Umbilical cord (tissue), 2 donors: ENCODE results near the gene ZBED2. TPM values are rescaled to one million over a fixed set of nuclear protein-coding genes. Genes with fewer than 3 reads are reported as not detected.
"Not testable (repeated sequence)": the region's sequence is repeated elsewhere in the genome, so short reads cannot be mapped to it uniquely, and the experiment has no call there.

Experiments
- DNase-seq: peaks from one replicate; pipeline ENCODE4 v3.0.0-alpha.2; 2015; ENCODE audit warnings: low spot score
- total RNA-seq: library from RNA; depleted of rRNA; stranded (reverse); fragments of >200 nt; gene quantifications from one replicate; pipeline ENCODE4 v1.2.3, GENCODE V29; 2014; ENCODE audit warnings: low replicate concordance; ENCODE audit not compliant: insufficient read depth

Gene ZBED2, protein sequence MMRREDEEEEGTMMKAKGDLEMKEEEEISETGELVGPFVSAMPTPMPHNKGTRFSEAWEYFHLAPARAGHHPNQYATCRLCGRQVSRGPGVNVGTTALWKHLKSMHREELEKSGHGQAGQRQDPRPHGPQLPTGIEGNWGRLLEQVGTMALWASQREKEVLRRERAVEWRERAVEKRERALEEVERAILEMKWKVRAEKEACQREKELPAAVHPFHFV
- 8.7 TPM for total RNA-seq

DNA sequence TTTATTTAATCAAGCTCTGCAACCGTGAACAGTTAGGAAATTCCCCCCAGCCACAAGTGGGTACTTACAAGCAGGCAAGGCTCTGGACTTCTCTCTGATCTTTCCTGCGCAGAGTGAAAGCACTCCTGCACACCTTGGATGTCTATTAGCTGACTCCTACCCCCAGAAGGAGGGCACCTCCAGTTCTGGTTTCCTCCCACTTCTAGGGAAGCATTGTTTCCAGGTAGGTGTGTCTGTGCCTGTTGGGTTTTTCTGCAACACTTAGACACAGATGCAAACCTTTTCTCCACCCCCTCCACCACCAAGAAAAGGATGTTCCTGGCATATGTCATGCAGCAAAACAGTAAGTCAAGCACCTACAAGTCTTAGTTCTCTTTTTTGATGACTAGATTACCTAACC, at the start of gene ZBED2:
Gene ZBED2, minus strand, starts transcription at position 115 of the 400 bp plus-strand sequence. CDS start 1,145 bp downstream, outside the sequence.
- no peak for DNase-seq

DNA sequence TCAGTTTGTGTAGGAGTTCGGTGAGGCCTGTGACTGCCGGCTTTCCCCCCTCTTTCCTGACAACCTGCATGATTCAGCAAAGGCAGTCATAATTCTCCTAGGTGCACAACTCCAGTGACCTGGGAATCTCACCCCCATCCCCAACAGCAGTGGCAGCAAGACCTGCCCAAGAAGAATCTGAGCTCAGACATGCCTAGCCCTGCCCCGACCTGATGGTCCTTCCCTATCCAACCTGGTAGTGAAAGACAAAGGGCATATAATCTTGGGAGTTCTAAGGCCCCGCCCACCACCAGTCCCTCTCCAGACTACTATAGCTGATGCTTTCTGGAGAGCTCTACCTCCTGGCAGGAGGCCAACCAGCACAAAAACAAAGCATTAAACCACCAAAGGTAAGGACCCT, 44.2 kb upstream of the ZBED2 start:
- DNase-seq = no peak

DNA sequence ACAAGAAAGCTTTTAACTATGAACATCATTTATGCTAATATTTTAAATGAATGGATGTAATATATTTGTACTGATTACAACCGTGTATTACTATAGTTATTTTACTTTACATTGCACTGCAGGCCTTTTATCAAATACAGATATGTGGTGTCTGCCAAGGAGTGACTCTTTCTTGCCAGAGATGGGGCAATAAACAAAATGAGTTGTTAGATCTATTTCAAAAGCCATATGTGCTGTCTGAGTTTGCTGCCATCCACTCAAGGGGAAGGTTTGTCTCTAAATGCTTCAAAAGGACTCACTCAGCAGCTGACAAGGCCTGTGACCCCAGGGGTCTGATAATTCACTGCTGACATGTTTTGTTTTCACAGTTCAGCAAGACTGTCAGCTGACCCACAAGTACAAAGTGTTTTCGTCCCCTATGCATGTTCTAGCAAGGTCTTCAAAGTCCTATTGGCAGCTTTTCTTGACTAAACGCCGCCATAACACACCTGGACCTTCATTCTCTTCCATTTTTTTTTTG, 41.3 kb upstream of the ZBED2 start:
- no peak for DNase-seq

DNA sequence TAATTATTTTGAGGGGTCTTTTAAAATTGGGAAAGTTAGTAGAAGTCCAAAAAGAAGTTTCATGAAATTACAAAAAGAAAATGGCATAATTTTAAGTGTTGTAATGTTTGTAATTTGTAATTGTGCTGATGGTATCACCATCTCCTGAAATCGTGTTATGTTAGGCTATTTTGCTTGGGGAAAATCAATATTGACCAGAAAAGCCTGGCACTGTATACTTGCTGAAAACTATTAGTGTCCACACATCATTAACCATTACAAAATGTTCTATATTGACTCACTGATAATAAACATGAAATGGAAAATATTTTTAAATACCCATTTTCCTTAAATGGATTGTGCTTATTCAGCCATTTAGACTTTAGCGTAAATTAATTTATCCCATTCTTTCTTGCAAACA, 40.3 kb upstream of the ZBED2 start:
- no peak for DNase-seq

DNA sequence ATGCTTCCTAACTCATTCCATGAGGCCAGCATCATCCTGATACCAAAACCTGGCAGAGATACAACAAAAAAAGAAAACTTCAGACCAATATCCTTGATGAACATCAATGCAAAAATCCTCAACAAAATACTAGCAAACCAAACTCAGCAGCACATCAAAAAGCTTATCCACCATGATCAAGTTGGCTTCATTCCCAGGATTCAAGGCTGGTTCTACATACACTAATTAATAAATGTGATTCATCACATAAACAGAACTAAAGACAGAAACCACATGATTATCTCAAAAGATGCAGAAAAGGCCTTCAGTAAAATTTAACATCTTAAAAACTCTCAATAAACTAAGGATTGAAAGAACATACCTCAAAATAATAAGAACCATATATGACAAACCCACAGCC, 35.5 kb upstream of the ZBED2 start:
- DNase-seq = not testable (repeated sequence)

DNA sequence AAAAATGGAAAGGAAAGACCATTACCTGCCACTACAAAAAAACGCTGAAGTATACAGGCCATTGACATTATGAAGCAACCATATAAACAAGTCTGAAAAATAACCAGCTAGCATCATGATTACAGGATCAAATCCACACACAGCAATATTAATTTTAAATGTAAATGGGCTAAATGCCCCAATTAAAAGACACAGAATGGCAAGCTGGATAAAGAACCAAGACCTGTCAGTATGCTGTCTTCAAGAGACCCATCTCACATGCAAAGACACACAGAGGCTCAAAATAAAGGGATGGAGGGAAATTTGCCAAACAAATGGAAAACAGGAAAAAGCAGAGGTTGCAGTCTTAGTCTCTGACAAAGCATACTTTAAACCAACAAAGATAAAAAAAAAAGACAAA, 33.9 kb upstream of the ZBED2 start:
- DNase-seq = not testable (repeated sequence)

DNA sequence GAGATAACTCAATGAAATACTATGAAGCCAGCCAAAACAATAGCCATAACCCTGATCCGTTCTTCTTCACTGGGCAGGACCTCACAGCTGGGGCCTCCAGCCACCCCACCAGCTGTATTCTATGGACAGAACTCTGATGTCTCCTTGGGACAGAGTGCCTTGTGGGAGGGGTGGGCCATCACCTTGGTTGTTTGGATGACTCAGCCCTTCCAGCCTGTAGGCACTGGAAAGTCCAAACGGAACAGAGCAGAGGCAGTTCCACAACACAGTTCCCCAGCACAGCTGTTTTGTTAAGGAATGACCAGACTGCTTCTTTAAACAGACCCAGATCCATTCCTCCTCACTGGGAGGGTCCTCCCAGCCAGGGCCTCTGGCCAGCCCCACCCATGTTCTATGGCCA, 31.9 kb upstream of the ZBED2 start:
- DNase-seq = no peak

DNA sequence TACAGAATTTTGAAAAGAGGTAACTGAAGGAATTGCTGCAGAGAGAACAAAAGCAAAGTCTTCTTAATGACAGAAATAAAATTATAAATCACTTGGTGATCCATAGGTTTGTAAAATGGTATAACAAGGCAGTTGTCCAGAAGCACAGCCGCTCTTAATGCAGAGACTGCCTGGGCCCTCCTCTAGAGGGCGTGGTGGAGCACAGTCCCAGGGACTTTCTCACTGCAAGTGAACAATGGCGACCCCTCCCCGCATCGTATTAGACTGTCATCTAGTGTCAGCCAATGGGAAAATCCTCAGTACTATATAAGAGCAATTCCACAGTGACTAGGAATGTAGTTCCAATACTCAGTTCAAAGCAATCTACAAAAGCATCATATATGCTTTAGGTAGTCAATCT, 26.4 kb upstream of the ZBED2 start:
- no peak for DNase-seq

DNA sequence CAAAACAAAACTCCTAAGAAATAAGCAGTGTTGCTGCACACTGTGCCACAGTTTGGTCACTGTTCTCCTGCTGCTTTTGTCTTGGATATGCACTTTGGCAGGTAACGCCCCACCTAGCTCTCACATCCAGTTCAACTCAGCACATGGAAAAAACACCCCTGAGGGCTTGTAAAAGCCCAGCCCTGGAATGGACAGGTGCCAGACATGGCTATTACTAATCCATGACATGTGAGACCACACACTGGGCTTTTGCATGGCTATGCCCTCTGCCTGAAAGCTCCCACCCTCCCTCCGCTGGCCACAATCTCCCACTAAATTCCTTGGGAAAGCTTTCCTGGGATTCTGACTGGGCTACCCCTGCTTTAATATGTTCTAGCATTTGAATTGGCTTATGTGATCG, 24.7 kb upstream of the ZBED2 start:
- no peak for DNase-seq

DNA sequence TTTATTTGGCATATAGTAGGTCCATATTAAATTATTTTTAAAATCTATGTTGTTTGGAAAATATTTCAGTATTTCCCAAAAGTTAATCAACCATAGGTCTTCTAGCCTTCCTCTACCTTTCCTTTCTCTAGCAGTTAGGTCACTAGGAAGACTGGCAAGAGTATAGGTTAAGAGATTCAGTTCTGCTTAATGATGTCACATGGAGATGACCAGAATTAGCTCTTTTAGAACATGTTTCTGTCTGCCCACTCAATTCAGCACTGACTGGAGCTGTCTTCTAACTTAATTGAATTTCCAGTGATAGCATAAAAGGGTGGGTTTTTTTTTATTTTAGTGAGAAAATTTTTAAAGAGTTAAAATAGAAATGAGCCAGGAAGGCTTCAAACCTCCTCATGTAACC, 23.8 kb upstream of the ZBED2 start:
- DNase-seq = no peak

DNA sequence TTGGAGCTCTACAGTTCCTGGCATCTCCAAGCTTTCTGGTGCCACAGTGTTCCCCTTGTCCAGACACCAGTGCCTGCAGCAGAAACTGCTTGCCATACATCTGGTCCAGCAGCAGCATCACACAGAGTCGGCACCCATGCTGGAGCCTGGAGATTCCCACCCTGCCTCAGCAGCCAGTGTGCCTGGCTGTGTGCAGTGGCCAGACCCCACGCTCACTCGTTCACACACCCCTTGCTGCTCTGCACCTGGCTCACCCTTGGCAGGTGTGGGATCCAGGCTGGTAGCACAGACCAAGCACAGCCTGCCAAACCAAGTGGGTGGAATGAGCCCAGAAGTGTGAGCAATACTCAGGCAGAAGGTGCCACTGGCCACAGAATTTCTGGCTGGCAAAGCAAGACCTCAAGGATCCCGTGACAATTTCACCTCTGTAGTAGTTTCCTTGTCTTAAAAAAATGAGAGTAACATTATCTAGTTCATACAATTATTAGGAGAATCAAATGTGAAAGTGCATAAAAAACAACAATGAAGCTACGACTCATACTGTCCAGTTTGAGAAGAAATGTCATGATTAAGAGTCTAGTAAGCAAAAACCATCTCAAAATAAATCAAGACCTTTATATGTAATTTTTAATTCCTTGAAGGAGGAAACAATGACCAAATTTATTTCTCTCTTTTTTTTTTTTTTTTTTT, 22.9 kb upstream of the ZBED2 start:
- DNase-seq = no peak

DNA sequence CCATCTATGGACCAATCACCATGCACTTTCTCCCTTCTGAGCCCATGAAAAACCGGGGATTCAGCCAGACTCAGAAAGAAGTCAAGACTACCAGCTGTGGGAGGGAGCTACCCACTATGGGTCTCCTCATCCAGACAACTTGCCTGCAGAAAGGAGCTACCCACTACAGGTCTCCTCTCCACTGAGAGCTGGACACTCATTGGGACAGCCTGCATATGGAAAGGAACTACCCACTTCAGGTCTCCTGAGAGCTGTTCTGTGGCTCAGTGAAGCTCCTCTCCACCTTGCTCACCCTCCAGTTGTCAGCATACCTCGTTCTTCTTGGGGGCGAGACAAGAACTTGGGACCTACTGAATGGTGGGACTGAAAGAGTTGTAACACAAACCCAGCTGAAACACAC, 22.3 kb upstream of the ZBED2 start:
- DNase-seq = no peak

DNA sequence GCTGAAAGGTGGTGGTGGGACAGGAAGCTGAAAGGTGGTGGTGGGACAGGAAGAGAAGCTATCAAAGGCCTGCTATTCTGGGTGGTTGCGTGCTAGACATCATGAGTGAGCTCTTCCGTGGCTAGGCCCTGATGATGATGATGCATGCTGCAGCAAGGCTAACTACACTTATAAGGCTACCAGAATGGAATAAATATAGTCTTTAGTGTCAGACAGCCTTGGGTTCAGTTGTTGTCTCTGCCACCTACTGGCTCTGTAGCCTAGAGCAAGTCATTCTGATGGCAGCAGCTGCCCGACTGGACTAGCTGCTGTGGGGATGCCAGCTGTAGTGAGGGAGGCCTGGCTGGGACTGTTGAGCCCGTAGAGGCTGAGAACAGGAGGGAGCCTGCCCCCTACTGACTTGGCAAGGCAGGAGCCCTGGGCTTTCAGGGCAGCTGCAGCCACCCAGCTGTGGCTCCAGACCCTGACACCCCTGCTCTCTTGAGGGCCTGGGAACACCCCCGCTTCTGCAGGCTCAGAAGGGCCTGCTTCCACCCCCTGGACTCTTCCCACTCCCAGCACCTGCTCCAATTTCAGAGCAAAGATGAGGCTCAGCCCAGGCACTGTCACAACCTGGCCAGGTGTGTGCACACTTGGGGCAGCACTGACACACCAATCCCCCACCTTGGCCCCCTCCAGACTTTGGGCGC, 21.4 kb upstream of the ZBED2 start:
- no peak for DNase-seq

DNA sequence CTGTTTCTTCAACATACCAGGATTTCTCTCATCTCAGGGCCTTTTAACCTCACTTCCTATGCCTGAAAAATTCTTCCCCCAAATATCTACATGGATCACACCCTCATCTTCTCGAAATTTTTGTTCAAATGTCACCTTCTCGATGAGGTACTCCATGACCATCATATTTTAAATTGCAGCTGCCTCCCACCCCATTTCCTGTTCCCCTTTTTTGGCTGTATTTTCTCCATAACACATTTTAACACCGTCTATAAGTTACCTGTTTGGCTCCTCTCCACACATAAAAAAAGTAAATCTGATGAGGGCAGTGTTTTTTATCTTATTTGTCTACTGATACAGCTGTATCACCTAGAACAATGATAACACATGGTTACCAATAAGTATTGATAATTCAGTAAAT, 20.7 kb upstream of the ZBED2 start:
- DNase-seq = no peak

DNA sequence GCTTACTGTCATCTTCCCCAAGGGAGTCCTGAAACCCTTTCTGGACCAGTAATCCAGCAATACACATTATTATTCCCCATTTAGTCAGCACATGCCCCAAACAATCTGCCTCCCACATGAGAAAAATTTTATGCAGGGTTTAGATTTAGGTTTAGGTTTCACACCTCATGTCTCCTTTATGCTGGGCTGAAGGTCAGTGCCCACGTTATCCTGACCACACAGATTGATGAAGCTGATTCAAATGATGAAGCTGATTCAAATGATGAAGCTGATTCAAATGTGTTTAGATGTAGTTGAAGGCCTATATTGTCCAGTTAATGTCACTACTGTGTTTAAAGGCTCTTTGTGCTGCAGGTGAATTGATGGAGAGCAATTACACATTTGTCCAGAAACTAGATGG, 18.1 kb upstream of the ZBED2 start:
- no peak for DNase-seq

DNA sequence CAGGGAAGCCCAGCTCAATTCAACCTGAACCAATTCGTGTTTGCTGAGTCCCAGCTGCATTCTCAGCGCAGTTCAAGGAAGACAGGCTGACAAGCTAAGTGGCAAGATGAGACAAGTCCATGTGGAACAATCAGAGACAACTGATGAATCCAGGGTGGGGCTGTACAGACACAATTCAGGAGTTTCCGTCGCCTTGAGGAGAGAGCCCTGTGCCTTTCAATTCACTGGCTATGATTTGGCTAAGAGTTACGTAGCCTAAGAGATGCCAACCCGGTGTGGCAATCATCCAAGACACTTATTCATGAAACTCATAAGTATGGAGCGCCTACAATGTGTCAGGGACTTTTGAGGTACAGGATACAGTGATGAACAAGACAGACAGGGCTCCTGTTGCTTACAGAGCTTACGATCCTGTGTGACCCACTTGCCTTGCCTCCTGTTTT, 15.5 kb upstream of the ZBED2 start:
- peak; percentile 26 for DNase-seq

DNA sequence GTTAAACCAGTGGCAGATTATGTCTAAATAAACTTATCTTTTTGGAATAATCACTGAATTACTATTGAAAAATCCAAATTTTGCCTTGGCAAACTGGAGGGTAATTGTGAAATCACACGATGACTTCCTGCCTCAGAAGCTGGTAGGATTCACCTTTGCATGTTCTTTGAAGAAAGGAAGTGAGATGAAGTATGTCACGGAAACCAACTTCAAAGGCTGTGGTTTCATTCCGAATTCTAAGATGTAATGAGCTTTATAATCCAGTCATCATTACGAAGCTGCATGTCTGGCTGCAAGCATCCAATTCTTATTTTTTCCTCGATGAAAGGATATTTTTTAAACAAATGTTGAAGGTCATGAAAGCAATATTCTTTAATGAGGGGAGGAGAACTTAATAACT, 15.0 kb upstream of the ZBED2 start:
- DNase-seq = no peak

DNA sequence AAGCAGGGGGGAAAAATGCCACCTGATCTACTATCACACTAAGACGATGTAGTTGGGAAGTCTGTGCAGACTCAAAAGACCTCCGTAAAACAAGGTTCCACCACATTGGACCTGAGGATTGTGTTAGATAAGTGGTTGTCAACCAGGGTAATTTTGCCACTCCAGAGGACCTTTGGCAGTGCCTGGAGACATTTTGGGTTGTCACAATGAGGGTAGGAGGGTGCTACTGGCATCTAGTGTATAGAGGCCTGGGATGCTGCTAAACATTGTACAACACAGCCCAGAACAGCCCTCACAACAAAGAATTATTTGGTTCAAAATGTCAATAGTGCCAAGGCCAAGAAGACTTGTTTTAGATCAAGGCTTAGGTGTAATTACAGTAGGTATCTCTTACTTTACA, 14.6 kb upstream of the ZBED2 start:
- DNase-seq = no peak

DNA sequence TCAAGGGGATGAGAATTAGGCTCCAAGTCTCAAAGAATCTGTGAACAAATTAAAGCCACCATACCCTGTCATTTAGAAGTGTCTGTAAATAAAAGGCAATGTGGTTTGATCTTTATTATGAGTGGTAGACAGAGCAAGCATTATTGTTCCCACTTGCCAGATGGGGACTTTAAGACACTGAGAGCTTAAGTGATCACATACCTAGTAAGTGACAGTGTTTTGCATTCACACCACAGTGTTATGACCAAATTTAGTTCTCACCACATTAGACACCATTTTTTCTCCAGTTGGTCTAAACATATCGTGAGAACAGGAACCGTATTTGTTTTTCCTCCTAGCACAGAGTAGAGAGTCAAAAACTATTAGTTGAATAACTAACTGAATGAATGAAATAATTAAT, 13.2 kb upstream of the ZBED2 start:
- no peak for DNase-seq

DNA sequence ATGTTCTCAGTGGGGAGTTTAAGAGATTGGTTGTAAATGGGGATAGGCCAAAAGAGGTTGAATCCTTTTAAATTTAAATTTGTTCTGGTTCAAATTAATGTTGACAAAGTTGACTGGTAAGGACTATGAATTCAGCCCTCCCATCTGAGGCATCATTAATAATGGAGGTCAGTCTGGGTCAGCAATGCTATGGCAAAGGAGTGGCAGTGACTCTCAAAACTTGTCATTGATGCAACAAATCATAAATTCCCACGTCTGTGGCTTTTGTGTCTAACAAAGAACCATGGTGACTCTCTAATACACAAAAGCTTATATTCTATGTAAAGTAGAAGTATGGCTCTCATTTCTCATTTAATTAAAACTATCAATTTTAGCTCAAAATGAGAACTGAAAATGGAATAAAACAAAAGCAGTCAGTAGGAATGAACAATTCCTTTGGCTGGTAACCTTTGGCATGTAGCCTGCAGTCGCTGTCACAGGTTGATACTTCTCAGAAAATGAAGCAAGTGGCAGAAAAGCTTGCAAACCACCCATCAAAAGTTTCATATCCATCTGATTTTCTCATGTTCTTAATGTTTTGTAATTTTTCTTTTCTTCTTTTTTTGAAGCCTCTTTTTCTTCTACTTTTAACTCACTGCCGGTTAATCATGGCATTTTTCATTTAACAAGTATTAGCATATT, 12.2 kb upstream of the ZBED2 start:
- no peak for DNase-seq

DNA sequence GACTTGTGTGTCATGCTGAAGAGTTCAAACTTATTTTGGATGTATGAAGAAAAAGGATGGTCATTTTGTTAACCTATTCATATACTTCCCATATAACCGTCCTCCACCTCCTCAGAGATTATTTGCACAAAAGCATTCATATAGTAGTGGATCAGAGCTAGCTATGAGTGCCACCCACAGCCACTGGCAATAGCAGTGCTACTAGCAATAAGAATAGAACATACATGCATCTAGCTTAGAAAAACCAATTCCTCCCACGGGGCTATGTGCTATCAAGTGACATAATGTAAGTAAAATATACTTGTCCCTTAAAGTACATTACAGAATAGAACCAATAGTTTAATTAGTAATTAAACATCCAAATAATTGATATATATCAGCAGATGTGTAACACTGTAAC, 10.3 kb upstream of the ZBED2 start:
- DNase-seq = no peak

DNA sequence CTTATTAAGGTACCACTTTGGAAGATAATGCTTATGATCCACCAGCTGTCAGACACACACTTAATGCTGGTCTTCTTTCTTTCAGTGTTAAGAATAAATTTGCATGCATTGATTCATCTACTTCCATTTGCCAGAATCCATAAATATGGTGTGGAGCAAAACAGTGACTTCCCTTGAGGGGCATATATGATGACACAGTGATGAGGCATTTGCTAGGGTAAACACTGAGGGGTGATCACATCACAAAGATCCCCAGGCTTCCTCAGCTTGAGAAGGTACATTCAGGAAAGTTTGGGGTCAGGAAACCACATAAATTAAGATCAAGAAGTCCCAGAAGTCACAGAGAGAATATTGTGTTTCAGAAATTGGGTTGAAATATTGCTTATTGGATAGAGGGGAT, 9.9 kb upstream of the ZBED2 start:
- no peak for DNase-seq
